Activated CD8-positive, alpha-beta memory T cell treated with anti-CD3 and anti-CD28 coated beads for 4 hours (primary cell): ENCODE data around the gene TNK1.

Experiments used
- DNase-seq, 2 donors: peaks; one replicate each; pipeline ENCODE4 v3.0.0-alpha.2; 2020; ENCODE audit warnings: low read depth in 2 of 2

TNK1 gene

GRCh38 chr17:7391307-7391706 is 10.4 kb downstream of the TNK1 start:
- DNase-seq = no peak

- no peak for DNase-seq
These were observed 12.1 kb downstream of the TNK1 start for GRCh38 chr17:7392696-7393612.

- DNase-seq = peak; percentile 36 to 38
These were observed 12.9 kb downstream of the TNK1 start for GRCh38 chr17:7393613-7394451.

GRCh38 chr17:7394452-7395191 is 13.7 kb downstream of the TNK1 start, which contains the start of gene PLSCR3:
PLSCR3 (minus strand) TSS chr17:7394525; CDS start chr17:7394110, 415 bp downstream.
- DNase-seq = peak; percentile 46 to 64

- DNase-seq = no peak
These were observed 15.3 kb downstream of the TNK1 start for GRCh38 chr17:7396147-7396546.

- no peak for DNase-seq
These were observed 17.7 kb downstream of the TNK1 start for GRCh38 chr17:7398612-7399011.

GRCh38 chr17:7403043-7403726 is 22.3 kb downstream of the TNK1 start:
- no peak for DNase-seq

- no peak for DNase-seq
These were observed 22.8 kb downstream of the TNK1 start for GRCh38 chr17:7403727-7403976.

- DNase-seq = peak; percentile 89 to 93
These were observed 23.3 kb downstream of the TNK1 start, which contains the start of gene TMEM256 for GRCh38 chr17:7403977-7404736. TMEM256 (minus strand) TSS chr17:7404097; CDS start chr17:7404084, 13 bp downstream.

GRCh38 chr17:7404737-7405349 is 24.0 kb downstream of the TNK1 start:
- peak in 1 of 2 donors; percentile 36 for DNase-seq

GRCh38 chr17:7405350-7406234 is 24.7 kb downstream of the TNK1 start:
- no peak for DNase-seq

GRCh38 chr17:7406235-7406825 is 25.4 kb downstream of the TNK1 start:
- DNase-seq = no peak

- DNase-seq = no peak
These were observed 26.2 kb downstream of the TNK1 start for GRCh38 chr17:7407082-7407481.

GRCh38 chr17:7407485-7408251 is 26.8 kb downstream of the TNK1 start, which contains the start of gene NLGN2:
NLGN2 (plus strand) TSS chr17:7407845; CDS start chr17:7408256, 411 bp downstream.
- no peak for DNase-seq

- no peak for DNase-seq
These were observed 27.4 kb downstream of the TNK1 start for GRCh38 chr17:7408252-7408727.

GRCh38 chr17:7408863-7409262 is 28.0 kb downstream of the TNK1 start:
- no peak for DNase-seq

GRCh38 chr17:7409716-7410115 is 28.8 kb downstream of the TNK1 start:
- DNase-seq = no peak
